Lower leg skin (tissue), 4 donors: ENCODE data around the gene SAE1. TPM values are rescaled to one million over a fixed set of nuclear protein-coding genes. Genes with fewer than 3 reads are reported as not detected.
A peak's percentile ranks its signal among the peaks of the same experiment; 100 is the strongest.

Experiments
- DNase-seq, 2 donors: peaks; one replicate each; pipeline ENCODE4 v3.0.0-alpha.2; 2019; ENCODE audit warnings: low spot score in 2 of 2
- H3K4me3 ChIP-seq: fragments of 200-600 bp; sonication (generic); 2 replicates; pipeline ENCODE4 v1.5.1; 2017; ENCODE audit warnings: mild to moderate bottlenecking, low read depth; ENCODE audit not compliant: poor library complexity, severe bottlenecking
- CTCF ChIP-seq, 3 donors: fragments of 450-650 bp; IDR thresholded peaks; one replicate each; pipeline ENCODE4 v1.5.1; 2016; ENCODE audit warnings: antibody characterized with exemption in 3 of 3, mild to moderate bottlenecking in 3 of 3, moderate library complexity in 2 of 3
- POLR2A ChIP-seq, 2 donors: fragments of 450-650 bp; IDR thresholded peaks; one replicate each; pipeline ENCODE4 v1.6.1; 2016 to 2017; ENCODE audit warnings: antibody characterized with exemption in 2 of 2, mild to moderate bottlenecking in 1 of 2, moderate library complexity in 1 of 2
- WGBS, 2 donors: methylation state at CpG; one replicate each; pipeline ENCODE4 v1.1.5; 2018; 5-methylcytosine and 5-hydroxymethylcytosine counted together
- intact Hi-C: fragments of 100-400 bp; cut with DNase I; formaldehyde crosslinking; loops from one replicate; pipeline ENCODE4 v1.15.0; 2023; ENCODE audit warnings: low total_unique reads
- total RNA-seq, 4 donors: library from RNA; depleted of rRNA; stranded (reverse); fragments of >200 nt; gene quantifications; one replicate each; pipeline ENCODE4 v1.1.0, GENCODE V29; 2016

The SAE1 gene
- total RNA-seq, 4 donors from 2014 or later = 38.8 to 56.1 (median 44.2) TPM

GRCh38 chr19:47146920-47147319, 16.3 kb downstream of the SAE1 start:
- no peak for DNase-seq
- no peak for TF ChIP-seq CTCF (IDR thresholded peaks at IDR 0.05)
- 84 to 87% methylated on average over 2 of the region's 2 CpGs for WGBS, 2 donors
- no peak overlapping the region for H3K4me3 ChIP-seq
- intact Hi-C loops = loop anchor here (5.0 kb wide), 1 partner anchor 100 kb away; no protein-coding TSS in a partner anchor

GRCh38 chr19:47151627-47152026, 21.0 kb downstream of the SAE1 start:
- WGBS, 2 donors = 76 to 79% methylated on average over 3 of the region's 3 CpGs
- H3K4me3 ChIP-seq = no peak overlapping the region
- intact Hi-C loops = no loop called here
- DNase-seq = no peak
- TF ChIP-seq CTCF (IDR thresholded peaks at IDR 0.05) (no peak), POLR2A (IDR thresholded peaks at IDR 0.05) (no peak)

- WGBS, 2 donors = 54 to 55% methylated on average over 1 of the region's 1 CpG
- intact Hi-C loops = no loop called here
- DNase-seq = no peak
- no peak overlapping the region for H3K4me3 ChIP-seq
- TF ChIP-seq CTCF (IDR thresholded peaks at IDR 0.05) = no peak
- TF ChIP-seq POLR2A (IDR thresholded peaks at IDR 0.05) = no peak
Measured at GRCh38 chr19:47152205-47152604, 21.6 kb downstream of the SAE1 start.

GRCh38 chr19:47152632-47153031, 22.0 kb downstream of the SAE1 start:
- no peak for TF ChIP-seq CTCF (IDR thresholded peaks at IDR 0.05)
- TF ChIP-seq POLR2A (IDR thresholded peaks at IDR 0.05) = no peak
- no peak overlapping the region for H3K4me3 ChIP-seq
- DNase-seq = peak in 1 of 2 donors; percentile 49
- WGBS, 2 donors = 47 to 50% methylated on average over 2 of the region's 2 CpGs
- intact Hi-C loops = no loop called here

GRCh38 chr19:47153266-47153665, 22.6 kb downstream of the SAE1 start:
- no peak overlapping the region for H3K4me3 ChIP-seq
- TF ChIP-seq CTCF (IDR thresholded peaks at IDR 0.05) (no peak), POLR2A (IDR thresholded peaks at IDR 0.05) (no peak)
- intact Hi-C loops = no loop called here
- WGBS, 2 donors = 48 to 61% methylated on average over 2 of the region's 2 CpGs
- no peak for DNase-seq

GRCh38 chr19:47155148-47155547, 24.5 kb downstream of the SAE1 start:
- 58 to 62% methylated on average over 7 of the region's 7 CpGs for WGBS, 2 donors
- DNase-seq = no peak
- H3K4me3 ChIP-seq = no peak overlapping the region
- intact Hi-C loops = no loop called here
- TF ChIP-seq CTCF (IDR thresholded peaks at IDR 0.05) = no peak
- no peak for TF ChIP-seq POLR2A (IDR thresholded peaks at IDR 0.05)
